Ishikawa (cell line): ENCODE data around the gene CSN1S1.

Experiments
- CEBPB ChIP-seq: IDR thresholded peaks from 2 replicates; pipeline ENCODE4 v1.6.1; 2012
- CREB1 ChIP-seq: IDR thresholded peaks from 2 replicates; pipeline ENCODE4 v1.6.1; 2012; ENCODE audit warnings: low read depth
- EGR1 ChIP-seq: IDR thresholded peaks from 2 replicates; pipeline ENCODE4 v1.6.1; 2012
- EP300 ChIP-seq: IDR thresholded peaks from 2 replicates; pipeline ENCODE4 v1.6.1; 2012; ENCODE audit warnings: borderline replicate concordance
- FOXM1 ChIP-seq: IDR thresholded peaks from 2 replicates; pipeline ENCODE4 v1.6.1; 2012; ENCODE audit warnings: low read depth, borderline replicate concordance
- NFIC ChIP-seq: IDR thresholded peaks from 2 replicates; pipeline ENCODE4 v1.6.1; 2012
- RAD21 ChIP-seq: IDR thresholded peaks from 2 replicates; pipeline ENCODE4 v1.6.1; 2012; ENCODE audit warnings: low read depth
- TAF1 ChIP-seq: IDR thresholded peaks from 2 replicates; pipeline ENCODE4 v1.6.1; 2012; ENCODE audit warnings: low read depth, mild to moderate bottlenecking
- TCF12 ChIP-seq: IDR thresholded peaks from 2 replicates; pipeline ENCODE4 v1.6.1; 2012; ENCODE audit warnings: low read depth
- TEAD4 ChIP-seq: IDR thresholded peaks from 2 replicates; pipeline ENCODE4 v1.6.1; 2012
- USF1 ChIP-seq: IDR thresholded peaks from 2 replicates; pipeline ENCODE4 v1.6.1; 2012
- YY1 ChIP-seq: IDR thresholded peaks from 2 replicates; pipeline ENCODE4 v1.6.1; 2012; ENCODE audit warnings: low read depth
- ZBTB7A ChIP-seq: IDR thresholded peaks from 2 replicates; pipeline ENCODE4 v1.6.1; 2012; ENCODE audit warnings: low read depth
- TF ChIP-seq, protein P1 (sequence below): IDR thresholded peaks from 2 replicates; pipeline ENCODE4 v1.6.1; 2012
- TF ChIP-seq, protein P2 (sequence below): IDR thresholded peaks from 2 replicates; pipeline ENCODE4 v1.6.1; 2012; ENCODE audit warnings: low read depth, mild to moderate bottlenecking

The CSN1S1 gene

GRCh38 chr4:69970071-69970470, 39.2 kb downstream of the CSN1S1 start:
- TF ChIP-seq ZBTB7A, result no peak

GRCh38 chr4:69974631-69975030, 43.8 kb downstream of the CSN1S1 start:
- TF ChIP-seq YY1 (no peak), CEBPB (no peak), NFIC (no peak), CREB1 (no peak), TCF12 (no peak), RAD21 (no peak), EGR1 (no peak), TEAD4 (no peak), EP300 (no peak), ZBTB7A (no peak), TAF1 (no peak), FOXM1 (no peak), USF1 (no peak)
- TF ChIP-seq, protein P1, sequence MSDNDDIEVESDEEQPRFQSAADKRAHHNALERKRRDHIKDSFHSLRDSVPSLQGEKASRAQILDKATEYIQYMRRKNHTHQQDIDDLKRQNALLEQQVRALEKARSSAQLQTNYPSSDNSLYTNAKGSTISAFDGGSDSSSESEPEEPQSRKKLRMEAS, result no peak
- TF ChIP-seq, protein P2, sequence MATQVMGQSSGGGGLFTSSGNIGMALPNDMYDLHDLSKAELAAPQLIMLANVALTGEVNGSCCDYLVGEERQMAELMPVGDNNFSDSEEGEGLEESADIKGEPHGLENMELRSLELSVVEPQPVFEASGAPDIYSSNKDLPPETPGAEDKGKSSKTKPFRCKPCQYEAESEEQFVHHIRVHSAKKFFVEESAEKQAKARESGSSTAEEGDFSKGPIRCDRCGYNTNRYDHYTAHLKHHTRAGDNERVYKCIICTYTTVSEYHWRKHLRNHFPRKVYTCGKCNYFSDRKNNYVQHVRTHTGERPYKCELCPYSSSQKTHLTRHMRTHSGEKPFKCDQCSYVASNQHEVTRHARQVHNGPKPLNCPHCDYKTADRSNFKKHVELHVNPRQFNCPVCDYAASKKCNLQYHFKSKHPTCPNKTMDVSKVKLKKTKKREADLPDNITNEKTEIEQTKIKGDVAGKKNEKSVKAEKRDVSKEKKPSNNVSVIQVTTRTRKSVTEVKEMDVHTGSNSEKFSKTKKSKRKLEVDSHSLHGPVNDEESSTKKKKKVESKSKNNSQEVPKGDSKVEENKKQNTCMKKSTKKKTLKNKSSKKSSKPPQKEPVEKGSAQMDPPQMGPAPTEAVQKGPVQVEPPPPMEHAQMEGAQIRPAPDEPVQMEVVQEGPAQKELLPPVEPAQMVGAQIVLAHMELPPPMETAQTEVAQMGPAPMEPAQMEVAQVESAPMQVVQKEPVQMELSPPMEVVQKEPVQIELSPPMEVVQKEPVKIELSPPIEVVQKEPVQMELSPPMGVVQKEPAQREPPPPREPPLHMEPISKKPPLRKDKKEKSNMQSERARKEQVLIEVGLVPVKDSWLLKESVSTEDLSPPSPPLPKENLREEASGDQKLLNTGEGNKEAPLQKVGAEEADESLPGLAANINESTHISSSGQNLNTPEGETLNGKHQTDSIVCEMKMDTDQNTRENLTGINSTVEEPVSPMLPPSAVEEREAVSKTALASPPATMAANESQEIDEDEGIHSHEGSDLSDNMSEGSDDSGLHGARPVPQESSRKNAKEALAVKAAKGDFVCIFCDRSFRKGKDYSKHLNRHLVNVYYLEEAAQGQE, result no peak

GRCh38 chr4:69977582-69977981, 46.7 kb downstream of the CSN1S1 start:
- TF ChIP-seq EGR1, result no peak
- TF ChIP-seq ZBTB7A, result no peak
- TF ChIP-seq YY1, result no peak
- TF ChIP-seq, protein P1, result no peak

GRCh38 chr4:69984030-69984443, 53.2 kb downstream of the CSN1S1 start:
- TF ChIP-seq NFIC (peak; percentile 83), YY1 (no peak)

- TF ChIP-seq, protein P1, result no peak
- no peak for TF ChIP-seq EGR1
Measured at GRCh38 chr4:69986663-69987062, 55.8 kb downstream of the CSN1S1 start.

DNA sequence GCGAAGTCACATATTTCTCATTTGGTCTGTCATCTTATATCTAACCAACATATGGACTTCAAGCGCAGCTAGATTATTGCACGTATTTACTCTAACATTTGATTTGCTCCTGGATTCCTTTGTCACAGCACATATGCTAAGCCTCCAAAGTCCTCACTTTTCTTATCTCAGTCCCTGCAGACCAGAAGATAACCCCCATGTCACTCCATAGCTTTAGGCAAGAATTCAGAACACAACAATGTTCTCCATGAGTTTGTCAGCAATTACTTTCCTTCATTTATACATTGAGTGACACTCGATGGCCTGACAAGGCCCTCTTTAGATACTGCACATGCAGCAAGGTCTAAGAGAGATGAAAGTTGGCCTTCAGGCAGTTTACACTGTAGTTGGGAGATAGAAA, 60.1 kb downstream of the CSN1S1 start:
- TF ChIP-seq USF1 (no peak), CREB1 (no peak), CEBPB (no peak), NFIC (no peak), TEAD4 (no peak), YY1 (no peak), EGR1 (no peak), ZBTB7A (no peak), RAD21 (no peak)
- TF ChIP-seq, protein P1, result no peak

- TF ChIP-seq YY1 (no peak), TAF1 (no peak), CEBPB (no peak), TCF12 (no peak), EP300 (no peak), USF1 (no peak), ZBTB7A (no peak), EGR1 (no peak), NFIC (no peak)
- TF ChIP-seq, protein P2, result no peak
- TF ChIP-seq, protein P1, result no peak
Measured at GRCh38 chr4:69994782-69995181, 63.9 kb downstream of the CSN1S1 start.
